GM21526 (cell line): Measurements from ENCODE around the gene ASIC3.
A peak's percentile ranks its signal among the peaks of the same experiment; 100 is the strongest.

ENCODE experiments used
- ATAC-seq: cut with Tn5 transposase; IDR thresholded peaks from one replicate; pipeline ENCODE4 v1.9.1; 2021; ENCODE audit warnings: moderate library complexity; ENCODE audit not compliant: unreplicated experiment, low FRiP score

The ASIC3 gene

GRCh38 chr7:151069841-151070573 lies 21.7 kb downstream of the ASIC3 start:
- no peak for ATAC-seq

GRCh38 chr7:151070574-151070960 lies 22.2 kb downstream of the ASIC3 start:
- ATAC-seq, result no peak

GRCh38 chr7:151071032-151071866 lies 22.9 kb downstream of the ASIC3 start:
- no peak for ATAC-seq

GRCh38 chr7:151073990-151074389 lies 25.7 kb downstream of the ASIC3 start:
- no peak for ATAC-seq

GRCh38 chr7:151074817-151075661 lies 26.7 kb downstream of the ASIC3 start:
- no peak for ATAC-seq

- no peak for ATAC-seq
Observed at GRCh38 chr7:151075662-151075971, 27.3 kb downstream of the ASIC3 start.

- ATAC-seq, result no peak
Observed at GRCh38 chr7:151075978-151076426, 27.7 kb downstream of the ASIC3 start.

GRCh38 chr7:151076863-151077704 lies 28.8 kb downstream of the ASIC3 start:
- ATAC-seq, result no peak

- ATAC-seq, result no peak
Observed at GRCh38 chr7:151077705-151078232, 29.4 kb downstream of the ASIC3 start.

GRCh38 chr7:151078233-151079040 lies 30.1 kb downstream of the ASIC3 start:
- ATAC-seq, result no peak

- no peak for ATAC-seq
Observed at GRCh38 chr7:151079199-151079910, 31.0 kb downstream of the ASIC3 start.

GRCh38 chr7:151080067-151080521 lies 31.8 kb downstream of the ASIC3 start:
- ATAC-seq, result no peak

GRCh38 chr7:151080522-151081169 lies 32.3 kb downstream of the ASIC3 start, which contains the start of gene FASTK:
TSS of gene FASTK (minus strand) at chr7:151080809. CDS start at chr7:151080766, 43 bp downstream.
- peak; percentile 75 for ATAC-seq

- ATAC-seq, result peak; percentile 1
Observed at GRCh38 chr7:151081170-151082101, 33.1 kb downstream of the ASIC3 start.

- no peak for ATAC-seq
Observed at GRCh38 chr7:151082141-151083070, 34.1 kb downstream of the ASIC3 start.
